ENCODE data around the gene DDX3X. TPM values are rescaled to one million over a fixed set of nuclear protein-coding genes. Genes with fewer than 3 reads are reported as not detected.

DDX3X gene
- total RNA-seq, 1 experiment from 2014 or later = 338 TPM

GRCh38 chrX:41314204-41314603 lies 19.8 kb upstream of the DDX3X start:
- Histone ChIP-seq H3K79me1 (ENCODE audit: insufficient read depth, low read depth, low read length, poor library complexity, severe bottlenecking) (no peaks in the 10 kb centered on the region), H4K8ac (replicated peaks; ENCODE audit: insufficient read length, low read depth, low read length) (no peak overlapping the region), H3K23me2 (ENCODE audit: insufficient read length, low read depth, low read length, poor library complexity, severe bottlenecking) (no peaks in the 10 kb centered on the region), H3K9me3 (ENCODE audit: control insufficient read depth, low read depth, low read length) (no peaks in the 10 kb centered on the region), H3K14ac (ENCODE audit: insufficient read depth, low read length) (no peak overlapping the region), H2BK120ac (ENCODE audit: low read depth, low read length, poor library complexity, severe bottlenecking) (no peak overlapping the region), H3K27me3 (ENCODE audit: insufficient read depth, low read length) (no peaks in the 10 kb centered on the region), H3K27ac (ENCODE audit: insufficient read length, low read depth, low read length) (no peak overlapping the region), H2AFZ (ENCODE audit: low read length) (no peak overlapping the region), H3K9ac (ENCODE audit: extremely low read depth, insufficient read length, low read length) (peak overlapping the region; percentile 13), H3K4ac (ENCODE audit: low read depth, low read length) (no peak overlapping the region), H3K23ac (ENCODE audit: insufficient read length, low read depth, low read length) (no peak overlapping the region), H2AK5ac (ENCODE audit: insufficient read length, low read length) (no peak overlapping the region), H2BK5ac (ENCODE audit: insufficient read length, low read length) (no peak overlapping the region), H3K79me2 (ENCODE audit: insufficient read depth, low read length) (no peaks in the 10 kb centered on the region), H2BK12ac (ENCODE audit: insufficient read length, low read depth, low read length) (no peak overlapping the region), H2BK20ac (ENCODE audit: low read depth, low read length, poor library complexity, severe bottlenecking) (no peak overlapping the region), H3K4me1 (ENCODE audit: insufficient read depth, low read length) (no peaks in the 10 kb centered on the region), H4K91ac (ENCODE audit: insufficient read length, low read depth, low read length) (no peak overlapping the region), H4K5ac (ENCODE audit: insufficient read length, low read depth, low read length) (no peak overlapping the region), H3K56ac (ENCODE audit: insufficient read length, low read depth, low read length) (no peak overlapping the region), H3K18ac (ENCODE audit: insufficient read length, low read depth, low read length) (no peak overlapping the region), H3K4me2 (ENCODE audit: insufficient read depth, insufficient read length, low read length) (no peak overlapping the region), H2BK15ac (ENCODE audit: low read depth, low read length) (no peak overlapping the region), H4K20me1 (ENCODE audit: control insufficient read depth, insufficient read depth, insufficient read length) (no peaks in the 10 kb centered on the region), H3T11ph (ENCODE audit: low read length) (no peak overlapping the region)
- H3K27ac Mint-ChIP-seq = no peak overlapping the region
- H3K9me3 Mint-ChIP-seq = peaks cover 58 to 66% of the 10 kb centered on the region in 2 experiments
- DNase-seq = no peak
- no peaks in the 10 kb centered on the region for H3K27me3 Mint-ChIP-seq (ENCODE audit: low read depth)
- TF ChIP-seq CTCF (conservative IDR thresholded peaks at IDR 0.05) = no peak
- no peak overlapping the region for H3K4me3 Mint-ChIP-seq
- 0 out of 4 replicates have a peak, but pooled peaks cover 0 to 2% of the 10 kb centered on the region in 2 experiments for H3K4me1 Mint-ChIP-seq
- H3K36me3 Mint-ChIP-seq (ENCODE audit: insufficient read depth in 1 of 3, low read depth in 3 of 3) = peaks cover 0 to 8% (median 0%) of the 10 kb centered on the region in 3 experiments; a peak in 3 of 7 replicates
- no CpG with 5 or more reads among the region's 4 CpGs for WGBS (ENCODE audit: extremely low coverage, insufficient read length, low lambda C conversion rate)
